ENCODE measurements around the gene EIF2B1.

DNA sequence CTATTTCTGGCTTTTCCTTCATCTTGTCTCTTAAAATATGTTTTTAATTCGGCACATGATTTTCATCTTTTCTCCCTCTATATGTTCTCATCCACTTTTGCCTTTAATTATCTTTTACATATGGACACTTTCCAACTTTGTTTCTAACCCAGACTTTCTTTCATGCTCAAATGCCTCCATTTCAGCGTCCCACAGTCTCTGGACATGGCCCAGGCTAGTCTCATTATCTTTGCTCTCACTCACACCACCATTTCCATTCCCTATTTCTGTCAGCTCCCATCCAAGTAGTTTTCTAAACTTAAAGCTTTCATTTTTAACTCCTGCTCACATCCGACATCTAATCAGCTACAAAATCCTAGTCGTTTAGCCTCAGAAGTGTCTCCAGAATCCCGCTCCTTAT is 14.9 kb upstream of the EIF2B1 start:
- no peak for TF ChIP-seq EZH2 (IDR thresholded peaks at IDR 0.05; ENCODE audit: low read length, missing control alignments)
- TF ChIP-seq, protein P1, sequence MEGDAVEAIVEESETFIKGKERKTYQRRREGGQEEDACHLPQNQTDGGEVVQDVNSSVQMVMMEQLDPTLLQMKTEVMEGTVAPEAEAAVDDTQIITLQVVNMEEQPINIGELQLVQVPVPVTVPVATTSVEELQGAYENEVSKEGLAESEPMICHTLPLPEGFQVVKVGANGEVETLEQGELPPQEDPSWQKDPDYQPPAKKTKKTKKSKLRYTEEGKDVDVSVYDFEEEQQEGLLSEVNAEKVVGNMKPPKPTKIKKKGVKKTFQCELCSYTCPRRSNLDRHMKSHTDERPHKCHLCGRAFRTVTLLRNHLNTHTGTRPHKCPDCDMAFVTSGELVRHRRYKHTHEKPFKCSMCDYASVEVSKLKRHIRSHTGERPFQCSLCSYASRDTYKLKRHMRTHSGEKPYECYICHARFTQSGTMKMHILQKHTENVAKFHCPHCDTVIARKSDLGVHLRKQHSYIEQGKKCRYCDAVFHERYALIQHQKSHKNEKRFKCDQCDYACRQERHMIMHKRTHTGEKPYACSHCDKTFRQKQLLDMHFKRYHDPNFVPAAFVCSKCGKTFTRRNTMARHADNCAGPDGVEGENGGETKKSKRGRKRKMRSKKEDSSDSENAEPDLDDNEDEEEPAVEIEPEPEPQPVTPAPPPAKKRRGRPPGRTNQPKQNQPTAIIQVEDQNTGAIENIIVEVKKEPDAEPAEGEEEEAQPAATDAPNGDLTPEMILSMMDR (conservative IDR thresholded peaks at IDR 0.05 in 1 of 2, IDR thresholded peaks at IDR 0.05 in 1 of 2; ENCODE audit: low read depth in 1 of 2, low read length in 2 of 2), result no peak

All from fibroblast of lung (primary cell).